Esophagus squamous epithelium (tissue), 5 donors: ENCODE measurements around the gene ALKBH1. TPM values are rescaled to one million over a fixed set of nuclear protein-coding genes. Genes with fewer than 3 reads are reported as not detected.
A peak's percentile ranks its signal among the peaks of the same experiment; 100 is the strongest.

Source experiments
- DNase-seq: peaks from one replicate; lab custom pipeline; 2025; lab: John Stamatoyannopoulos, UW
- H3K27ac ChIP-seq, 4 donors: fragments of 200-600 bp; sonication (generic); one replicate each; pipeline ENCODE4 v1.5.1; 2016 to 2019; ENCODE audit warnings: mild to moderate bottlenecking in 1 of 4
- H3K27me3 ChIP-seq, 4 donors: fragments of 200-600 bp; sonication (generic); 1 replicate in 3 of 4; 2 replicates in 1 of 4; pipeline versions ENCODE4 v1.5.1 to v1.6.0; 2017 to 2021; ENCODE audit warnings: antibody characterized with exemption in 1 of 4
- H3K36me3 ChIP-seq, 3 donors: fragments of 200-600 bp; sonication (generic); one replicate each; pipeline ENCODE4 v1.5.1; 2016 to 2019
- H3K4me1 ChIP-seq, 3 donors: fragments of 200-600 bp; sonication (generic); one replicate each; pipeline ENCODE4 v1.5.1; 2017 to 2019
- H3K4me3 ChIP-seq, 4 donors: fragments of 200-600 bp; sonication (generic); 1 replicate in 3 of 4; 2 replicates in 1 of 4; pipeline ENCODE4 v1.5.1; 2016 to 2019; ENCODE audit warnings: mild to moderate bottlenecking in 2 of 4, moderate library complexity in 1 of 4
- H3K9me3 ChIP-seq, 3 donors: fragments of 200-600 bp; sonication (generic); one replicate each; pipeline ENCODE4 v1.5.1; 2016 to 2019
- CTCF ChIP-seq, 6 experiments: fragments of 450-650 bp in 4 of 6; fragments of 200-600 bp in 2 of 6; sonication (generic) in 2 of 6; IDR thresholded peaks; one replicate each; pipeline ENCODE4 v1.5.1; 2016 to 2019; ENCODE audit warnings: antibody characterized with exemption in 6 of 6, mild to moderate bottlenecking in 4 of 6, moderate library complexity in 4 of 6
- POLR2A ChIP-seq, 4 donors: fragments of 450-650 bp; IDR thresholded peaks; one replicate each; pipeline ENCODE4 v1.6.1; 2017; ENCODE audit warnings: antibody characterized with exemption in 4 of 4, mild to moderate bottlenecking in 4 of 4, moderate library complexity in 3 of 4
- WGBS, 2 donors: methylation state at CpG; one replicate each; pipeline ENCODE4 v1.1.5; 2018; 5-methylcytosine and 5-hydroxymethylcytosine counted together
- intact Hi-C: fragments of 100-400 bp; cut with DNase I; formaldehyde crosslinking; loops from one replicate; pipeline ENCODE4 v1.15.0; 2022
- total RNA-seq, 4 donors: library from RNA; depleted of rRNA; stranded (reverse); fragments of >200 nt; gene quantifications; one replicate each; pipeline ENCODE4 v1.1.0, GENCODE V29; 2016
- donor health status: DM: yes; HTN: yes; CAD: no.

ALKBH1 gene
- total RNA-seq, 4 donors from 2014 or later: 4.2 to 8.8 (median 6.7) TPM

DNA sequence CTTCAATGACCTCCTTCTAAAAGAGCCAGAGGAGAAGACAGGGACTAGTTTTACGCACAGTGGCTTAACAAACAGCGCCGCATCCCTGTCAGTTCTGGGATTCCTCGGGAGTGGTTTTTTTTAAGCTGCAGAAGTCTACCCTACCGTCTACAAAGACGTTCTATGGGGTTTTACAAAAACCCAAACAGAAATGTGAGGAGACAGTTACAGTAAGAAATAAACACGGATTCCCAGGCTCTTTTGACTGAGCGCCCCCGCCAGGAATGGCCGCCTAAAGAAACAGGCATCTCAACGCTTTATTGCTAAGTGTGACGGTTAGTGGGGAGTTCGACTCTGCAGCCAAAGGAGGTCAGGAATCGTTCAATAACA lies 484 bp downstream of the ALKBH1 start:
- H3K4me3 ChIP-seq: peak overlapping the region; percentile 78 to 92 (median 84)
- 0 to 2% methylated on average over 11 of the region's 14 CpGs for WGBS, 2 donors
- no peaks in the 10 kb centered on the region for H3K9me3 ChIP-seq
- intact Hi-C loops: loop anchor here (5.0 kb wide), 1 partner anchor 245 kb away; no protein-coding TSS in a partner anchor
- peaks cover 21 to 44% (median 25%) of the 10 kb centered on the region in 3 donors for H3K4me1 ChIP-seq
- H3K36me3 ChIP-seq: peaks cover 10 to 51% (median 17%) of the 10 kb centered on the region in 3 donors
- TF ChIP-seq POLR2A (IDR thresholded peaks at IDR 0.05) (no peak), CTCF (IDR thresholded peaks at IDR 0.05) (peak in 2 of 6 experiments; percentile 25 to 43)
- DNase-seq: no peak
- peak overlapping the region; percentile 48 to 81 (median 70) for H3K27ac ChIP-seq
- no peaks in the 10 kb centered on the region for H3K27me3 ChIP-seq

GRCh38 chr14:77691259-77691658 lies 16.6 kb downstream of the ALKBH1 start:
- Histone ChIP-seq H3K27ac (no peak overlapping the region), H3K27me3 (no peaks in the 10 kb centered on the region), H3K4me1 (no peaks in the 10 kb centered on the region), H3K4me3 (no peak overlapping the region), H3K36me3 (peaks cover 0 to 91% (median 14%) of the 10 kb centered on the region in 3 donors), H3K9me3 (no peaks in the 10 kb centered on the region)
- 90 to 97% methylated on average over 2 of the region's 2 CpGs for WGBS, 2 donors
- intact Hi-C loops: no loop called here
- no peak for DNase-seq
- no peak for TF ChIP-seq CTCF (IDR thresholded peaks at IDR 0.05)
- no peak for TF ChIP-seq POLR2A (IDR thresholded peaks at IDR 0.05)

- intact Hi-C loops: no loop called here
- TF ChIP-seq POLR2A (IDR thresholded peaks at IDR 0.05): no peak
- no peaks in the 10 kb centered on the region for H3K9me3 ChIP-seq
- H3K4me3 ChIP-seq: no peak overlapping the region
- H3K27me3 ChIP-seq: no peaks in the 10 kb centered on the region
- no peak overlapping the region for H3K27ac ChIP-seq
- DNase-seq: no peak
- 15 to 29% methylated on average over 1 of the region's 1 CpG for WGBS, 2 donors
- peaks cover 0 to 11% (median 4%) of the 10 kb centered on the region in 3 donors for H3K4me1 ChIP-seq
- peaks cover 0 to 55% (median 4%) of the 10 kb centered on the region in 3 donors for H3K36me3 ChIP-seq
These were observed 25.7 kb downstream of the ALKBH1 start for GRCh38 chr14:77682158-77682553.

- Histone ChIP-seq H3K27ac (no peak overlapping the region), H3K4me1 (peaks cover 0 to 11% (median 4%) of the 10 kb centered on the region in 3 donors), H3K4me3 (no peak overlapping the region), H3K27me3 (no peaks in the 10 kb centered on the region), H3K9me3 (no peaks in the 10 kb centered on the region), H3K36me3 (peaks cover 0 to 52% (median under 1%) of the 10 kb centered on the region in 3 donors)
- DNase-seq: no peak
- intact Hi-C loops: no loop called here
- 60 to 64% methylated on average over 7 of the region's 7 CpGs for WGBS, 2 donors
- no peak for TF ChIP-seq CTCF (IDR thresholded peaks at IDR 0.05)
- TF ChIP-seq POLR2A (IDR thresholded peaks at IDR 0.05): no peak
These were observed 26.3 kb downstream of the ALKBH1 start for GRCh38 chr14:77681196-77682157.

DNA sequence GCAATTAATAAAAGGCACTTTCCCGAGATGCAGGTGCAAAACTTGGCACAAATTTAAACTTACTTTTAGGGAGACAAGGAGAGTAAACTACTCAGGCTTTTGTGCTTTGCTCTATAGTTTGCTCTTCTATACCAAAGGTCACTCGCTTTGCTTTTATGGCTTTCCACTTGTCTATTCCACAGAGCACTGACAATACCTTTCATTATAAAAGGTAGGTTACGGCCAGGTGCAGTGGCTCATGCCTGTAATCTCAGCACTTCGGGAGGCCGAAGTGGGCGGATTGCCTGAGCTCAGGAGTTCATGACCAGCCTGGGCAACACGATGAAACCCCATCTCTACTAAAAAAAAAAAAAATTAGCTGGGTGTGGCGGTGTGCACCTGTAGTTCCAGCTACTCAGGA lies 32.9 kb downstream of the ALKBH1 start:
- no peak for DNase-seq
- TF ChIP-seq POLR2A (IDR thresholded peaks at IDR 0.05): no peak
- TF ChIP-seq CTCF (IDR thresholded peaks at IDR 0.05): no peak
- Histone ChIP-seq H3K27me3 (no peaks in the 10 kb centered on the region), H3K36me3 (peaks cover 0 to 72% (median 11%) of the 10 kb centered on the region in 3 donors), H3K4me1 (no peaks in the 10 kb centered on the region), H3K9me3 (no peaks in the 10 kb centered on the region), H3K27ac (no peak overlapping the region), H3K4me3 (no peak overlapping the region)
- intact Hi-C loops: no loop called here
- WGBS, 2 donors: 86 to 88% methylated on average over 8 of the region's 8 CpGs
